ENCODE measurements around the gene RIMBP3C. TPM values are rescaled to one million over a fixed set of nuclear protein-coding genes. Genes with fewer than 3 reads are reported as not detected.
"Not testable (repeated sequence)": the region's sequence is repeated elsewhere in the genome, so short reads cannot be mapped to it uniquely, and the experiment has no call there.

The RIMBP3C gene
- total RNA-seq, 1 donor from 2014 or later, result 0.34 TPM

GRCh38 chr22:21587803-21588611, 36.7 kb upstream of the RIMBP3C start:
- DNase-seq (ENCODE audit: low spot score), result peak; percentile 38
- H3K9me3 Mint-ChIP-seq, result no peaks in the 10 kb centered on the region
- intact Hi-C loops (cut with micrococcal nuclease), result loop anchor here (1.0 to 10.0 kb wide), 3 partner anchors 17 to 177 kb away; partner anchors contain the start of gene YDJC
- peaks cover 14% of the 10 kb centered on the region for H3K36me3 Mint-ChIP-seq (ENCODE audit: low read depth)
- H3K27me3 Mint-ChIP-seq (ENCODE audit: insufficient read depth), result no peaks in the 10 kb centered on the region
- peak overlapping the region; percentile 85 for H3K27ac Mint-ChIP-seq
- H3K4me1 Mint-ChIP-seq (ENCODE audit: low read depth), result peaks cover 47% of the 10 kb centered on the region
- H3K4me3 Mint-ChIP-seq, result peak overlapping the region; percentile 13

- DNase-seq (ENCODE audit: low spot score), result no peak
- H3K4me1 Mint-ChIP-seq (ENCODE audit: low read depth), result peaks cover 38% of the 10 kb centered on the region
- no peaks in the 10 kb centered on the region for H3K27me3 Mint-ChIP-seq (ENCODE audit: insufficient read depth)
- no peaks in the 10 kb centered on the region for H3K9me3 Mint-ChIP-seq
- intact Hi-C loops (cut with micrococcal nuclease), result loop anchor here (10.0 kb wide), 1 partner anchor 179 kb away; no protein-coding TSS in a partner anchor
- H3K27ac Mint-ChIP-seq, result peak overlapping the region; percentile 21
- peaks cover 15% of the 10 kb centered on the region for H3K36me3 Mint-ChIP-seq (ENCODE audit: low read depth)
- no peak overlapping the region for H3K4me3 Mint-ChIP-seq
These were observed 34.1 kb upstream of the RIMBP3C start for GRCh38 chr22:21585389-21585788.

- H3K9me3 Mint-ChIP-seq, result no peaks in the 10 kb centered on the region
- no peaks in the 10 kb centered on the region for H3K27me3 Mint-ChIP-seq (ENCODE audit: insufficient read depth)
- peaks cover 26% of the 10 kb centered on the region for H3K4me1 Mint-ChIP-seq (ENCODE audit: low read depth)
- H3K36me3 Mint-ChIP-seq (ENCODE audit: low read depth), result peaks cover 14% of the 10 kb centered on the region
- H3K27ac Mint-ChIP-seq, result peak overlapping the region; percentile 38
- intact Hi-C loops (cut with micrococcal nuclease), result loop anchor here (10.0 kb wide), 1 partner anchor 182 kb away; no protein-coding TSS in a partner anchor
- H3K4me3 Mint-ChIP-seq, result no peak overlapping the region
- DNase-seq (ENCODE audit: low spot score), result no peak
These were observed 31.8 kb upstream of the RIMBP3C start for GRCh38 chr22:21582801-21583740.

DNA sequence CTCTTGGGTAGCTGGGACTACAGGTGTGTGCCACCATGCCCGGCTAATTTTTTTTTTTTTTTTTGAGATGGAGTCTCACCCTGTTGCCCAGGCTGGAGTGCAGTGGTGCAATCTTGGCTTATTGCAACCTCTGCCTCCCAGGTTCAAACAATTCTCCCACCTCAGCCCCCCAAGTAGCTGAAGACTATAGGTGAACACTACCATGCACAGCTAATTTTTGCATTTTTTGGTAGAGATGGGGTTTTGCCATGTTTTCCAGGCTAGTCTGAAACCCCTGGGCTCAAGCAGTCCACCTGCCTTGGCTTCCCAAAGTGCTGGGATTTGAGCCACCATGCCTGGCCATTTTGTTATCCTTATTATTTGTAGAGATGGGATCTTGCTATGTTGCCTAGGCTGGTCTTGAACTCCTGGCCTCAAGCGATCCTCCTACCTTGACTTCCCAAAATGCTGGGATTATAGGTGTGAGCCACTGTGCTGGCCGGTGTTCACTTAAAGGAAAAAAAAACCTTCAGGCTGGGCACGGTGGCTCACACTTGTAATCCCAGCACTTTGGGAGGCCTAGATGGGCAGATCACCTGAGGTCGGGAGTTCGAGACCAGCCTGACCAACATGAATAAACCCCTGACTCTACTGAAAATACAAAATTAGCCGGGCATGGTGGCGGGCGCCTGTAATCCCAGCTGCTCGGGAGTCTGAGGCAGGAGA, 29.9 kb upstream of the RIMBP3C start:
- intact Hi-C loops (cut with micrococcal nuclease), result loop anchor here (10.0 kb wide), 1 partner anchor 184 kb away; no protein-coding TSS in a partner anchor
- H3K4me3 Mint-ChIP-seq; H3K27ac Mint-ChIP-seq; DNase-seq (ENCODE audit: low spot score); H3K9me3 Mint-ChIP-seq; H3K27me3 Mint-ChIP-seq (ENCODE audit: insufficient read depth): not testable (repeated sequence)
- Mint-ChIP-seq H3K4me1 (ENCODE audit: low read depth) (peaks cover 16% of the 10 kb centered on the region), H3K36me3 (ENCODE audit: low read depth) (peaks cover 12% of the 10 kb centered on the region)

GRCh38 chr22:21580623-21581007, 29.4 kb upstream of the RIMBP3C start:
- not testable (repeated sequence) for DNase-seq (ENCODE audit: low spot score); H3K9me3 Mint-ChIP-seq; H3K27ac Mint-ChIP-seq; H3K27me3 Mint-ChIP-seq (ENCODE audit: insufficient read depth); H3K4me3 Mint-ChIP-seq
- intact Hi-C loops (cut with micrococcal nuclease), result loop anchor here (10.0 kb wide), 1 partner anchor 184 kb away; no protein-coding TSS in a partner anchor
- Mint-ChIP-seq H3K36me3 (ENCODE audit: low read depth) (peaks cover 11% of the 10 kb centered on the region), H3K4me1 (ENCODE audit: low read depth) (peaks cover 14% of the 10 kb centered on the region)

- peaks cover 7% of the 10 kb centered on the region for H3K36me3 Mint-ChIP-seq (ENCODE audit: low read depth)
- no peak for DNase-seq (ENCODE audit: low spot score)
- no peak overlapping the region for H3K4me3 Mint-ChIP-seq
- H3K4me1 Mint-ChIP-seq (ENCODE audit: low read depth), result peaks cover 11% of the 10 kb centered on the region
- no peaks in the 10 kb centered on the region for H3K27me3 Mint-ChIP-seq (ENCODE audit: insufficient read depth)
- H3K27ac Mint-ChIP-seq, result no peak overlapping the region
- H3K9me3 Mint-ChIP-seq, result no peaks in the 10 kb centered on the region
- intact Hi-C loops (cut with micrococcal nuclease), result no loop called here
These were observed 28.2 kb upstream of the RIMBP3C start for GRCh38 chr22:21579474-21579851.

GRCh38 chr22:21573750-21574494, 22.7 kb upstream of the RIMBP3C start:
- H3K27ac Mint-ChIP-seq, result peak overlapping the region; percentile 8
- no peaks in the 10 kb centered on the region for H3K9me3 Mint-ChIP-seq
- no peak overlapping the region for H3K4me3 Mint-ChIP-seq
- no peak for DNase-seq (ENCODE audit: low spot score)
- H3K36me3 Mint-ChIP-seq (ENCODE audit: low read depth), result peaks cover 23% of the 10 kb centered on the region
- peaks cover 46% of the 10 kb centered on the region for H3K4me1 Mint-ChIP-seq (ENCODE audit: low read depth)
- intact Hi-C loops (cut with micrococcal nuclease), result no loop called here
- no peaks in the 10 kb centered on the region for H3K27me3 Mint-ChIP-seq (ENCODE audit: insufficient read depth)

DNA sequence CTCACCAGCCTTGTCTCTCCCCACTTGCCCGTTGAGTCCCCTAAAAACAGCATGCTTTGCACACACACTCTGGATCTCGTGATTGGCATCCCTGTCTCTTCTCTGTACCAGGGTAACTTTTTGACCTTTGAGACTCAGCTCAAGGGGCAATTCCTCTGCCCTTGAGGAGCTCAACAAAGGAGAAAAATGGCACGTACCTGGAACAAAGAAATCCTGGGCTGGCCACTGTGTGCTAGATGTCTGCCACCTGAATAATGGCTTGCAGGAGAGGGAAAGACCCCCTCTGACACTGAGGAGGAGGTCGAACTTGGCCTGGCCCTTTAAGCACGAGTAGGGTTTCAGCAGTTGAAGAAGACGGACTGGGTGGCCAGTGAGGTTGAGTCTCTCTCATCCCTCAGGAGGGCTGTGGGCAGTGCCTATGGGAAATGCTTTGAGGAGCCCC, 22.1 kb upstream of the RIMBP3C start:
- Mint-ChIP-seq H3K9me3 (no peaks in the 10 kb centered on the region), H3K4me1 (ENCODE audit: low read depth) (peaks cover 52% of the 10 kb centered on the region), H3K27me3 (ENCODE audit: insufficient read depth) (no peaks in the 10 kb centered on the region), H3K4me3 (no peak overlapping the region), H3K27ac (no peak overlapping the region), H3K36me3 (ENCODE audit: low read depth) (peaks cover 27% of the 10 kb centered on the region)
- no peak for DNase-seq (ENCODE audit: low spot score)
- intact Hi-C loops (cut with micrococcal nuclease), result no loop called here

- intact Hi-C loops (cut with micrococcal nuclease), result loop anchor here (1.0 kb wide), 1 partner anchor 17 kb away; no protein-coding TSS in a partner anchor
- peak overlapping the region; percentile 50 for H3K4me3 Mint-ChIP-seq
- no peak for DNase-seq (ENCODE audit: low spot score)
- H3K27me3 Mint-ChIP-seq (ENCODE audit: insufficient read depth), result no peaks in the 10 kb centered on the region
- H3K4me1 Mint-ChIP-seq (ENCODE audit: low read depth), result peaks cover 53% of the 10 kb centered on the region
- no peaks in the 10 kb centered on the region for H3K9me3 Mint-ChIP-seq
- peaks cover 25% of the 10 kb centered on the region for H3K36me3 Mint-ChIP-seq (ENCODE audit: low read depth)
- H3K27ac Mint-ChIP-seq, result peak overlapping the region; percentile 67
These were observed 20.4 kb upstream of the RIMBP3C start for GRCh38 chr22:21571679-21572078.

DNA sequence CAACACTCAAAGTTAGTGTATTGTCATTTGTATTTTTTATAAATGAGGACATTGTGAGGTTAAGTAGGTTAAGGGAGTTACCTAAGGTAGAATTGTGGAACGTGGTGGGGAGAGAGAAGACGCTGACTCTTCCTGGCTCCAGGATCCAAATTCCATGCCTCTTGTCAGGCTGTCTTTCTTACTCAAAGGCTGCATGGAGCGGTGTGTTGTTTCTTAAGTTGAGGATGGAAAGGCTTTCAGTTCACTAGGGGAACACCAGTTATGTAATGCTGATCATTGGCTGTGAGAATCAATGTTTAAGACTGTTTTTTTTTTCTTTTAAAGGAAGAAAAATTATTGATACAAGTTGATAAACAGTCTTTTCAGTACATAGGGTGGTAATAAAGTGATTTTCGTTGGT, 19.1 kb upstream of the RIMBP3C start:
- no peaks in the 10 kb centered on the region for H3K27me3 Mint-ChIP-seq (ENCODE audit: insufficient read depth)
- H3K27ac Mint-ChIP-seq, result peak overlapping the region; percentile 52
- intact Hi-C loops (cut with micrococcal nuclease), result no loop called here
- H3K9me3 Mint-ChIP-seq, result no peaks in the 10 kb centered on the region
- peaks cover 25% of the 10 kb centered on the region for H3K36me3 Mint-ChIP-seq (ENCODE audit: low read depth)
- no peak for DNase-seq (ENCODE audit: low spot score)
- H3K4me3 Mint-ChIP-seq, result peak overlapping the region; percentile 96
- H3K4me1 Mint-ChIP-seq (ENCODE audit: low read depth), result peaks cover 53% of the 10 kb centered on the region

DNA sequence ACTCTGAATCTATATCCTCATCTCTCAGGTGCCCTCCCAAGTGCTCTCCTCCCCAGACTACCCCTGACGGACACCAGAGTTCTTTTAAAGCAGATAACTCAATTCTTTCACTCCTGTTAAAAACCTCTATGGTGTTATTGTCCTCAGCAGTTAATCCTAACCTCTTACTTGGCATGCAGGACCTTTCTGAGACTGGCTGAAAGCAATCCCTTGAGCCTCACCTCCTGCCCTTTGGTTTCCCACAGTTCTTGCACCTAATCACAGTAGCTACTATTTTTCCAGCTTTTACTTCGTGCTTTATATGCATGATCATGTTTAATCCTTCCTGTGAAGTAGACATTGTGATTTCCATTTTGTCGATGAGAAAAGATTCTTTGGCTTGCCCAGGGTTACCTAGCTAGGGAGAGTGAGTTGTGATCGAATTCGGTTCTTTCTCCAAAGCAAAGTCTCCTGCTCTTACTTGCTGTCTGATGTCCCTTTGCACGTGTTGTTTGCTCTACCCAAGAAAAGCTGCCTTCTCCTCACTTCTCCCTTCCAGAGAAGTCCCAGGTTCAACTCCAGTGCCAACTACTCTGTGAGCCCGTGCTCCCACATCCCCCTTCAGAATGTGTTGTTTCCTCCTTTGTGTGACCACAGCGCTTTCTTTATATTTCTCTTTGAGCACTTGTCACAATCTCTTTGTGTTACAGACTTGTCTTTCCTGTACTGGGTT, 18.4 kb upstream of the RIMBP3C start:
- intact Hi-C loops (cut with micrococcal nuclease), result no loop called here
- Mint-ChIP-seq H3K27me3 (ENCODE audit: insufficient read depth) (no peaks in the 10 kb centered on the region), H3K4me1 (ENCODE audit: low read depth) (peaks cover 53% of the 10 kb centered on the region), H3K4me3 (peak overlapping the region; percentile 96), H3K27ac (peak overlapping the region; percentile 84), H3K36me3 (ENCODE audit: low read depth) (peaks cover 25% of the 10 kb centered on the region), H3K9me3 (no peaks in the 10 kb centered on the region)
- no peak for DNase-seq (ENCODE audit: low spot score)

Measured in activated T-helper 1 cell treated with anti-CD3 and anti-CD28 coated beads, Interleukin-12 subunit alpha, Interleukin-12 subunit beta, Interleukin-2, Interleukin-4 antibody, amounts not matched to agents 30 ng/mL and 10 ng/mL and 1 ng/mL, durations not matched to agents 14 hours and 24 hours and 36 hours (primary cell).